NCI-H1694 (cell line): ENCODE results near the gene SRA1.

Experiments
- DNase-seq: peaks from one replicate; lab custom pipeline; 2025; lab: John Stamatoyannopoulos, UW

The SRA1 gene

DNA sequence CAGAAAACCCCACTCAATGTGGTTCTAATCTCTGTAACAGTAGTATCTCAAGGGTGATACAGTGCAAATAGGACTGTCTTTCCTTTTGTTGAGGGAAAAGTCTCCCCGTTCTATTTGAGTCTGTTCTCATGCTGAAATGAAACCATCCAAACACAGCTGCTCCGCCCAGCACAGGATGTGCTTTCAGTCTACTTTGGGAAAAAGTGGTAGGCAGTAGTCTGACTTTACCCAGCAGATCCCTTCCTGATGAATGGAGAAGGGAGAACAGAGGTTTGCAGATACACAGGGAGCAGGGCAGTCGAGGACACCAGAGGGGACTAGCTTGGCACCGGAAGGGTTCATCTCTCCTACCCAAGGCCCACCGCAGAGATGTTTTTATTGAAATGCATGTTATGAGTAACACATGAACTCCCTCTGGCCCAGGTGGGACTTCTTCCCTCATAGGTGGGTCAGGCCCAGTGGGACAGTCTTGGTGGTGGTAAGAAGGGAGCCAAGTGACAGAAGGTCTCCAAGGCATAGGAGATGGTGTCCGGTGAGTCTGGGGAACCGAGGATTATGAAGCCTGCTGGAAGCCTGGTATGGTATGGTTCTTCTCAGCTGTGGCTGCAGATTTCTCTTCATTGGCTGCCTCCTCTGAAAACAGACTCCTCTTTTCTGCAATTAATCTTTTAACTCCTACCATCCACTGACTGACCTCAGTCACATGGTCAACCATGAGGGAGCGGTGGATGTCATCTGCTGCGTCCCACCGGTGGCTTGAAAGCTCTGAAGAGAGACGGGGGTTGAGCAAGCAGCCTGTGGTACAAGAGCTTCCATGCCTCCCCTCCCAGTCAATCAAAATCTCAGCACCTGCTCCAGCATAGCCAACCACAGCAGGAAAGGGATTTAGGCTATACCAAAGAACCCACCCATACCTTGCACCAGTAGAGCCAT lies 6.9 kb downstream of the SRA1 start:
- DNase-seq = no peak

DNA sequence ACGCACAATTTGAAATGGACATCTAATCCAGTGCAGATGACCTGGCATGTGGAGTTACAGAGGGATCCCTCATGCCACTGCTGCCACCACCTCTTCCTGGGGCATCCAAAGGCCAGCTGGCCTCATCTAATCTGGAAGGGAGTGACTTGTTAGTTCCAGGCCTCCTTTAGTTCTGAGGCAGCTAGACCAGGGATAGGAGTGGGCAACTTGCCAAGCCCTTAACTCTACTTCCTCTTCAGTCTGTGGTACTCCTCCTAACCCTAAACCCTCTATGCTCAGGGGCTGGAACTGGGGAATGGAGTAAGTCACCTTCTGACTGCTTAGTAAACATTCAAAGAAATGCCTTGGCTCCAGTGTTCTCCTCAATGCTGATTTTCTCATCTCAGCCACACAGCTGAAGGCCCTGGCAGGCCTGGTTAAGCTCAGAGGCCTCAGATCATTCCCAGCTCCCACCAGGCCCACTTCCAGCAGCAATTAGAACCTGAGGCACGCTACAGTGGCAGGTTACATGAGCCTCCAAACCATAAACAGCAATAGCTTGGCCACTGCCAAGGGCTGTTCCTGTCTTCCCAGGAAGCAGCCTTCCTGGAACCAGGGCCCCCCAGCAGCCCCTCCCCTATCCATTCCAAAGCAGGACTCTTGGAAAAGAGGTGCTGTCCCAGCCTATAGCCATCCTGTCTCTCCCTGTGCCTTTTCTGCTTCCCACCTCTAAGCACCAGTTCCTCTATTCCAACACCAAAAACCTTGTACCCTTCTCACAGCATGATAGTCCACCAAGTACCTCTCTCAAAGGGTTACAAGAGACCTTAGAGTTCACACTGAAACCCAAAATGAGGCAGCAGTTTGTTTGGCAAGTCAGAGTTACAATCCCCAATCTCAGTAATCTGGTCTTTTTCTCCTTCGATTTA lies 7.8 kb downstream of the SRA1 start:
- no peak for DNase-seq

DNA sequence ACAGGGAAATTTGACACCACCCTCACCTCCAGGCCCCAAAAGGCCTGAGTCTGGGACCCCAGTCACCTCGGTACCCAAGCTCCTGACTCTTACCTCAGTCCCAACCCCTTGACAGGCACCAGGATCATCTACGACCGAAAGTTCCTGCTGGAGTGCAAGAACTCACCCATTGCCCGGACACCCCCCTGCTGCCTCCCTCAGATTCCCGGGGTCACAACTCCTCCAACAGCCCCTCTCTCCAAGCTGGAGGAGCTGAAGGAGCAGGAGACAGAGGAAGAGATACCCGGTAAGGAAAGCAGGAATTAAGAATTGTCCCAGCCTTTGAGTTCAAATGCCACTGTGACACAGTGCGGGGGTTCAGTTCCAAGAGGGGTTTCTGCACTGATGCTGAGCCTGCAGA lies 8.5 kb downstream of the SRA1 start:
- no peak for DNase-seq

DNA sequence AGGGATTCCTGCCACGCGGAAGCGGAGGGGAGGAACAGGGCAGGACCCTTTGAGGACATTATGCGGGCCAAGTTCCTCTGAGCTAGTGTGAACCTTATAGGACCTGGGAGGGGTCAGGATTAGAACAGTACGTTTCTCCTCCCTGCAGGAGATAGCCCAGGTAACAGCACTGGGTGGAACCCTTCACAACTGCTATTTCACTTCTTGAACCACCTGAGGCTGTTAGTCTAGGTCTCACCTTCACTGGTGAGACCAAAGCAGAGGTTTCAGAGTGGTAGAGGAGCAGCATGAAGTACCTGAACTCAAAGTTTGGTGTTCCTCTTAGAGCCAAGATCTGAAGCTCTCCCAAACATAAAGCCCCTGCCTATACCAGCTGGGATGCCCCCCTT lies 9.0 kb downstream of the SRA1 start:
- DNase-seq = no peak

DNA sequence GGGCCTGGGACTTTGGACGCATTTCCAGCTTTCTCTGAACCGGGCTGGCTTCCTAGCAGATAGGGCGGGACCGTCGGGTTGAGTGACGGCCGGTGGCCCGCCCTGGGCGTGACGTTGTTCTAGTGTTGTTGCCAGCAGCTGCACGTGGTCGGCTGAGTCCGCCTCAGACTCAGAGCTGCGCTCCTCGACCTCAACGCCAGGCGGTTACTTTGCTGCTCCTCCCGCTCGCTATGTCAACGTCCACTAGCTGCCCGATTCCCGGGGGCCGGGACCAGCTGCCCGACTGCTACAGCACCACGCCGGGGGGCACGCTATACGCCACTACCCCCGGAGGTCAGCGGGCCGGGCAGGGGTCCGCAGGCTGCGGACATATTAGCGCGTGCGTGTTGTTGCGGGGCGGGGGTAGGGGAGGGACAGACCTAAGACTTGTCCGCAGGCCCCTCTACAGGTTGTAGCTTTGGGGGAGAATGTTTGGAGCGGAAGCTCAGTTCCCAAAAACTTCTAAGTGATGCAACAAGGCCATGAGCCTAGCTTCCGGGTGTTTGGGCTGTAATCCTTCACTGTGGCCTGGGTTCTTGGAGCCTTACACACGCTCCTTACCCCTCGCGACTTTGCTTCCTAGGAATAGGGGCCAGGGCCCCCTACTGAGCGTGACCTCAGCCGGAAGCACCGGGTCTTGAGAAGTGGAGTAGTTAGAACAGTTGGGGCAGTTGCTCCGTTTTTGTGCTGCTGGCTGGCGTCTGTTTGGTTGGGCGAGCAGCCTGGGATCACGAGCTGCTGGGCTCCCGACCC lies 9.6 kb downstream of the SRA1 start, which contains the start of gene EIF4EBP3:
TSS of gene EIF4EBP3 (plus strand) at position 155 of the 792 bp plus-strand sequence. CDS start at position 231, 76 bp downstream.
- peak; percentile 39 for DNase-seq

DNA sequence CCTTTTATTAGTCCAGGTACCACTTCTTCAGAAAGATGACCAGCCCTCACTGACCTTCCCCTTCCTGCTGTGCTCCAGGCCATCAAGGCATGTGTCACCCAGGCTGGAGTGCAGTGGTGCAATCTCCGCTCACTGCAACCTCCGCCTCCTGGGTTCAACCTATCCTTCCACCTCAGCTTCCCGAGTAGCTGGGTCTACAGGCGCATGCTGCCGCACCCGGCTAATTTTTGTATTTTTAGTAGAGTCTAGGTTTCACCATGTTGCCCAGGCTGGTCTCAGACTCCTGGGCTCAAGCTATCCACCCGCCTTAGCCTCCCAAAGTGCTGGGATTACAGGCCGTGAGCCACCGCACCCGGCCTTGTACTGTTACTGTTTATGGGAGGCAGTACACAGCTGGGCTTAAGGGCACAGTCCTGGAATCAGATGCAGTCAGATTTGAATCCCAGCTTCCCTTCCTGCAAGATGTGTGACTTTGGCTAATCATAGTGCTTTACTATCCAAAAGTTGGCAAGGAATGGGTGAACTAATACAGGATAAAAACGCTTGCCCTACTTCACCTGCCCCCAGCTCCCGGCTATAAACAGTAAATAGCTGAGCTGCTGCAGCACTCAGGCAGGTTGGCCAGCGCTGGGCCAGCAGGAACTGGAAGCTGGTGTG lies 10.3 kb downstream of the SRA1 start:
- DNase-seq = no peak

DNA sequence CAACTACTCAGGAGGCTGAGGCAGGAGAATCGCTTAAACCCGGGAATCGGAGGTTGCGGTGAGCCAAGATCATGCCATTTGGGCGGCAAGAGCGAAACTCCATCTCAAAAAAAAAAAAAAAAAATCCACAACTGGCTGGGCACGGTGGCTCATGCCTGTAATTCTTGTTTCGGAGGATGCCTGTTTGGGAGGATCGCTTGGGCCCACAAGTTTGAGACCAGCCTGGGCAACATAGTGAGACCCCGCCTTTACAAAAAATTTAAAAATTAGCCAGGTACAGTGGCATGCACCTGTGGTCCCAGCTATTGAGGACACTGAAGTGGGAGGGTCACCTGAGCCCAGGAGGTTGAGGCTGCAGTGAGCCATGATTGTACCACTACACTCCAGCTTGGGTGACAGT lies 11.7 kb downstream of the SRA1 start:
- no peak for DNase-seq

DNA sequence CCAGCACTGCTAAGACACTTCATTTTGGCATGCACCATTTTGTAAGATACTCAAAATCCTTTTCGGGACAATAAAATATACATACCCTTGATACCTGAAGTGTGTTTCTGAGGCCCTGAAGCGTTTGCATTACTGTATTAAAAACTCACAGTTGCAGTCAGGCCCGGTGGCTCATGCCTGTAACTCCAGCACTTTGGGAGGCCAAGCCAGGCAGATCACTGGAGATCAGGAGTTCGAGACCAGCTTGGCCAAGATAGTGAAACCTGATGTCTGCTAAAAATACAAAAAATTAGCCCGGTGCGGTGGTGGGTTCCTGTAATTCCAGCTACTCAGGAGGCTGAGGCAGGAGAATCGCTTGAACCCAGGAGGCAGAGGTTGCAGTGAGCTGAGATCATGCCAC lies 12.3 kb downstream of the SRA1 start:
- DNase-seq = no peak

DNA sequence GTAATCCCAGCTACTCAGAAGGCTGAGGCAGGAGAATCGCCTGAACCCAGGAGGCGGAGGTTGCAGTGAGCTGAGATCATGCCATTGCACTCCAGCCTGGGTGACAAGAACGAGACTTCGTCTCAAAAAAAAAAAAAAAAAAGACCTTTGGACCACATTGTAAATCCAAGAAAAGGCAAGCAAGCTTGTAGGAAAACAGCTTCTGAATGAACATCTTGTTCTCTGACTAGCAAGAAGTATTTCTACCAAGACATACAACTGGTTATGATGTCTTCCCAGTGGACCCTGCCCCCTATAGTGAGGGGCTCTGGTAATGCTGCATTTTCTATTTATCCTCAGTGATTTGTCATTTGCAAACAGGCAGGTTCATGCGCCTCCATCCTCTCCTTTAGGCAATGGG lies 14.3 kb downstream of the SRA1 start:
- no peak for DNase-seq

DNA sequence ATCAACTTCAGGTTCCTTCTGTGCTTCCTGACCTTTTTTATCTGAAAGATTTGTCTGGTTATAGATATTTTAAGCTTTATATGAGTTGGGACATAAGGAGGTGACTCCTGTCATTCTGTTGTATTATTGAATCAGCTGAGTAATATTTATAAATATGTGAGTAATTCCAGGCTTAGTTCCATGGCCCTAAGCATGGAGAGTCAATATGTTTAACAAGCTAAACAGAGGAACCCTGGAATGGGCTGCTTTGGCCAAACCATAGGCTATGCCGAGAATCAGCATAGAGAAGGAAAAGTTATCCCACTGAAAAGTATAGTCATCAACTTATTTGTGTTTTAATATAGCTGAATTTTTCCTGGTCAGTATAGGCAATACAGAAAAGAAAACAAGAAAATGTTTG lies 17.0 kb downstream of the SRA1 start:
- no peak for DNase-seq

DNA sequence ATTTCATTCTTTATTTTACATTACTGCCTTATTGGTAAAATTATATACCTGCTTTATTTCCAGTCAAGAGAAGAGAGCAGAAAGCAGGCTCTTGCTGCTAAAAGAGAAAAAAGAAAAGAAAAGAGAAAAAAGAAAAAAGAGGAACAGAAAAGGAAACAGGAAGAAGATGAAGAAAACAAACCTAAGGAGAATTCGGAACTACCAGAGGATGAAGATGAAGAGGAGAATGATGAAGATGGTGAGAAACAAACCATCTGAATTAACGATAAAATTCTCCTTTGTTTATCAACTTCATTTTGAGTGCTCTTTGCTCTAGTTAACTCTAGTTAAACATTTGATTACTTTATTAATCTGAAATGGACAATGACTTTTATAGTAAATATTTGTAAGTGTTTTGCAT lies 33.3 kb downstream of the SRA1 start:
- DNase-seq = no peak

DNA sequence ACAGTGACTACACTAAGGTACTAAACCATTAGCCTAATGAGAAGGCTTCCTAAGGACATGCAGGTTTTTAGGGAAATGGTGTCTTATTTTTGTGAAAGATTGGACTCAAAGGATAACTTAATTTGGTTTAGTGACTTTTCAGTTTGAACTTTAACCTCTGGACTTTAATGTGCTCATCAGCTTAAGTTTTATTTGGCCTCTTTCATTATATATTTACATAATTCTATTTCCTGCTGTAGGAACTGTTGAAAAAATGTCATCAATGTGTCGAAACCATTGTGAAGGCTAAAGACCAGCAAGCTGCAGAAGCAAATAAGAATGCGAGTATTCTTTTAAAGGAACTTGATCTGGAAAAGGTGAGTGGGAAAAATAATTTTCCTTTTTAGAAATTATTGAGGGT lies 44.1 kb downstream of the SRA1 start:
- no peak for DNase-seq

DNA sequence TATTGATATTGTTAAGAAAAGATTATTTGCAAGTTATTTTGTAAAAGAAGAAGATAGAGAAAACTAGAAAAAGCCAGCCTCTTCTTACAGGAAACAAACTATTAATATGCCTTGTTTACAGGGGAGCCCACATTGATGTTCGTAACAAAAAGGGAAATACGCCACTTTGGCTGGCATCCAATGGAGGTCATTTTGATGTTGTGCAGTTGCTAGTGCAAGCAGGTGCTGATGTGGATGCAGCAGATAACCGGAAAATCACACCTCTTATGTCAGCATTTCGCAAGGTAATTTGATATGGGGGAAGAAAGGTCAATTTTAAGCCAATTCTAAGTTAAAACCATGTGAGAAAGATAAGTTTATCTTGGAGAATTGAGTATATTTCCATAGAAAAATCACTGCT lies 47.4 kb downstream of the SRA1 start:
- no peak for DNase-seq

DNA sequence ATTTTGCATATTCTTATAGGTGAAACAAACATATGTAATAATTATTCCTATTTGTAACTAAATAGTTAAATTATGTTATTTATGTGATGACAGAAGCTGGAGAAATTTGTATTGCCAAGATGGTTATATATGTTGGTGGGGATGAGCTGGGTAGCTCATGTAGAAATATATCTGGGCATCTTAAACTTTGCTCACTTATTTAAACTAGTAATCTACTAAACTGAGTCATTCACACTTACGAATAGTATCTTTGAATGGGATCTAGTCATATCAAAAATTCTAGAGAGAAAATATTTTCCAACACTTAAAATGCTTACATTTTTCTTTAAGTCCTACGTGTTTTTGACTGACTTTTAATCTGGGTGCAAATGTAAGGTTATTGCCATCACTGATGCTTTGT lies 54.4 kb downstream of the SRA1 start:
- DNase-seq = no peak
